HepG2 (cell line): ENCODE measurements around the gene EYA4. TPM values are rescaled to one million over a fixed set of nuclear protein-coding genes. Genes with fewer than 3 reads are reported as not detected.

Experiments used
- ATAC-seq: fragments of 200-7000 bp; cut with Tn5 transposase; 3 replicates; pipeline ENCODE4 v1.9.1; 2020; ENCODE audit warnings: mild to moderate bottlenecking, moderate library complexity
- BruUV-seq: library from RNA; stranded (reverse); fragments of 400-500 nt; replicated peaks from 2 replicates; lab custom pipeline; 2021; lab: Mats Ljungman, UMichigan
- CTCF ChIA-PET: fragments of 300-600 bp; formaldehyde crosslinking; extraction: SDS; loops from one replicate; lab custom pipeline; 2021; ENCODE audit warnings: low total read pairs, inconsistent platforms, low intra/inter-chr PET ratio; lab: Yijun Ruan, JAX
- POLR2A ChIA-PET: fragments of 350-600 bp; sonication (Branson Sonifier 250); formaldehyde crosslinking; loops from one replicate; lab custom pipeline; 2020; ENCODE audit warnings: antibody characterized with exemption, inconsistent platforms; lab: Yijun Ruan, JAX
- DNase-seq: peaks from one replicate; pipeline ENCODE4 v3.0.0-alpha.2; 2015; ENCODE audit warnings: low spot score
- FAIRE-seq: peaks from 3 replicates; lab custom pipeline; 2011; peaks lifted over from hg19 to GRCh38; lab: Jason Lieb, UNC
- H2AFZ ChIP-seq: one replicate; pipeline ENCODE4 v1.6.1; 2011; ENCODE audit warnings: low read length, inconsistent platforms
- H3K27ac ChIP-seq: fragments of 300-600 bp; 3 replicates; pipeline ENCODE4 v1.8.0; 2011; ENCODE audit warnings: mixed run types, mild to moderate bottlenecking, mixed read lengths, low read length, inconsistent platforms; ENCODE audit not compliant: insufficient read depth; ENCODE audit errors: extremely low read length
- H3K27me3 ChIP-seq, 2 experiments: fragments of 200-600 bp in 1 of 2; 2 replicates in 1 of 2; 3 replicates in 1 of 2; pipeline versions ENCODE4 v1.6.0 to v1.8.0; 2011; ENCODE audit warnings: low read length in 2 of 2, mild to moderate bottlenecking in 2 of 2, moderate library complexity in 2 of 2, inconsistent platforms in 1 of 2; ENCODE audit not compliant: insufficient read depth in 2 of 2, control insufficient read depth in 1 of 2
- H3K36me3 ChIP-seq, 2 experiments: fragments of 200-600 bp in 1 of 2; replicated peaks in 1 of 2; 2 replicates in 1 of 2; 3 replicates in 1 of 2; pipeline versions ENCODE4 v1.5.1 to v1.8.0; 2011; ENCODE audit warnings: low read length in 2 of 2, inconsistent platforms in 1 of 2; ENCODE audit not compliant: insufficient read depth in 2 of 2, control insufficient read depth in 1 of 2
- H3K4me1 ChIP-seq: 2 replicates; pipeline ENCODE4 v1.5.1; 2012; ENCODE audit warnings: low read length, inconsistent platforms; ENCODE audit not compliant: insufficient read depth
- H3K4me2 ChIP-seq: 2 replicates; pipeline ENCODE4 v1.6.0; 2011; ENCODE audit warnings: low read depth, low read length, inconsistent platforms
- H3K4me3 ChIP-seq, 3 experiments: fragments of 200-600 bp in 1 of 3; sonication (generic), shearing (Covaris generic) in 1 of 3; replicated peaks in 1 of 3; 2 replicates each; pipeline ENCODE4 v1.5.1; 2011 to 2016; ENCODE audit warnings: low read length in 3 of 3, inconsistent platforms in 2 of 3, low read depth in 2 of 3, mild to moderate bottlenecking in 2 of 3, control low read depth in 1 of 3, mixed read lengths in 1 of 3; ENCODE audit not compliant: insufficient read depth in 1 of 3
- H3K79me2 ChIP-seq: one replicate; pipeline ENCODE4 v1.6.1; 2011; ENCODE audit warnings: low read length, inconsistent platforms; ENCODE audit not compliant: insufficient read depth
- H3K9ac ChIP-seq: 2 replicates; pipeline ENCODE4 v1.6.0; 2011; ENCODE audit warnings: mild to moderate bottlenecking, low read depth, low read length, inconsistent platforms; ENCODE audit not compliant: insufficient read depth
- H3K9me3 ChIP-seq: 2 replicates; pipeline ENCODE4 v1.5.1; 2012; ENCODE audit warnings: mild to moderate bottlenecking, low read length
- H4K20me1 ChIP-seq: 2 replicates; pipeline ENCODE4 v1.6.0; 2011; ENCODE audit warnings: inconsistent platforms, mild to moderate bottlenecking, low read length, moderate library complexity; ENCODE audit not compliant: insufficient read depth
- EEA1 ChIP-seq: sonication (generic); formaldehyde crosslinking; IDR thresholded peaks from 2 replicates; pipeline ENCODE4 v1.5.1; 2020; ENCODE audit warnings: mild to moderate bottlenecking, missing genetic modification reagents, borderline replicate concordance
- HNF1A ChIP-seq, 2 experiments: sonication (generic) in 1 of 2; formaldehyde crosslinking in 1 of 2; IDR thresholded peaks; 2 replicates each; pipeline versions ENCODE4 v1.4.0 to v1.6.1; 2016 to 2020; ENCODE audit warnings: borderline replicate concordance in 1 of 2, low read depth in 1 of 2, mild to moderate bottlenecking in 1 of 2, missing genetic modification reagents in 1 of 2
- HNRNPLL ChIP-seq: fragments of 200-400 bp; formaldehyde crosslinking; IDR thresholded peaks from 2 replicates; pipeline ENCODE4 v1.6.1; 2017; ENCODE audit warnings: mild to moderate bottlenecking, low read depth, low read length; ENCODE audit not compliant: poor library complexity, severe bottlenecking
- HOMEZ ChIP-seq: IDR thresholded peaks from 2 replicates; pipeline ENCODE4 v1.6.1; 2016; ENCODE audit warnings: low read depth
- HOXA5 ChIP-seq: sonication (generic); formaldehyde crosslinking; IDR thresholded peaks from 2 replicates; pipeline ENCODE4 v1.4.0; 2020; ENCODE audit warnings: missing genetic modification reagents
- IRF9 ChIP-seq: sonication (generic); formaldehyde crosslinking; IDR thresholded peaks from 2 replicates; pipeline ENCODE4 v1.8.0; 2022; ENCODE audit warnings: missing genetic modification reagents, mild to moderate bottlenecking, borderline replicate concordance
- SRSF4 ChIP-seq: fragments of 200-400 bp; formaldehyde crosslinking; IDR thresholded peaks from one replicate; pipeline ENCODE4 v1.6.1; 2018; ENCODE audit warnings: mild to moderate bottlenecking, low read depth, low read length, moderate library complexity; ENCODE audit not compliant: poor library complexity, severe bottlenecking
- WIZ ChIP-seq: sonication (generic); formaldehyde crosslinking; IDR thresholded peaks from 2 replicates; pipeline ENCODE4 v1.5.1; 2020; ENCODE audit warnings: mild to moderate bottlenecking, missing genetic modification reagents
- ZBTB8A ChIP-seq: sonication (generic); formaldehyde crosslinking; IDR thresholded peaks from 2 replicates; pipeline ENCODE4 v1.4.0; 2020; ENCODE audit warnings: mild to moderate bottlenecking, low read depth, missing genetic modification reagents, borderline replicate concordance
- ZKSCAN5 ChIP-seq: sonication (generic); formaldehyde crosslinking; IDR thresholded peaks from 2 replicates; pipeline ENCODE4 v1.5.1; 2020; ENCODE audit warnings: mild to moderate bottlenecking, missing genetic modification reagents
- ZSCAN31 ChIP-seq: sonication (generic); formaldehyde crosslinking; IDR thresholded peaks from 2 replicates; pipeline ENCODE4 v1.5.0; 2020; ENCODE audit warnings: low read depth, mild to moderate bottlenecking, missing genetic modification reagents
- ZSCAN9 ChIP-seq: IDR thresholded peaks from 2 replicates; pipeline ENCODE4 v1.6.1; 2016; ENCODE audit warnings: borderline replicate concordance
- WGBS: methylation state at CpG from one replicate; pipeline ENCODE4 v1.1.6; 2017; ENCODE audit warnings: low lambda C conversion rate; 5-methylcytosine and 5-hydroxymethylcytosine counted together
- in situ Hi-C: cut with HindIII; loops from 2 replicates; pipeline ENCODE4 v1.10.0; 2017; ENCODE audit warnings: low pct_unique_long_range_greater_than_20kb; ENCODE audit not compliant: extremely low pct_ligation_motif_present
- intact Hi-C: fragments of 100-400 bp; cut with micrococcal nuclease; formaldehyde crosslinking; loops from one replicate; pipeline ENCODE4 v1.10.0; 2022; ENCODE audit not compliant: unreplicated experiment
- polyA plus RNA-seq, 8 experiments: library from polyadenylated mRNA; depleted of rRNA in 3 of 8; stranded (reverse) in 7 of 8; unstranded in 1 of 8; fragments of >200 nt; fragmentation: Illumina TruSeq in 4 of 8; extraction: Trizol in 4 of 8; gene quantifications; 2 replicates each; pipeline versions ENCODE4 v1.2.1 to v1.2.3, GENCODE V29; 2011 to 2016; ENCODE audit warnings: low read depth in 4 of 8, missing spikeins in 1 of 8, mixed read lengths in 1 of 8; ENCODE audit not compliant: insufficient read depth in 1 of 8
- total RNA-seq, 5 experiments: library from RNA; depleted of rRNA; stranded (reverse); fragments of >200 nt; fragmentation: Illumina TruSeq; extraction: Trizol; gene quantifications; 2 replicates each; pipeline ENCODE4 v1.2.3, GENCODE V29; 2016; ENCODE audit warnings: low read depth in 1 of 5

EYA4 gene
- total and polyA plus RNA-seq, 2 of the 13 experiments (the other 11 are each of a cell fraction or from before 2014, with no cell fraction given): not detected

GRCh38 chr6:133532908-133533307, 291.8 kb downstream of the EYA4 start (continued):
- TF ChIP-seq WIZ: no peak
- no peak for TF ChIP-seq HNF1A (IDR thresholded peaks at IDR 0.05; ENCODE audit: low read depth)
- TF ChIP-seq HNF1A (CRISPR knock-in tag; IDR thresholded peaks at IDR 0.05; ENCODE audit: borderline replicate concordance): no peak
- no peak for TF ChIP-seq ZSCAN31 (CRISPR knock-in tag)
- no peak for TF ChIP-seq HOMEZ (CRISPR knock-in tag)
- TF ChIP-seq, all 625 proteins: peak for 0

- TF ChIP-seq SRSF4 (no peak), EEA1 (CRISPR knock-in tag) (no peak), HNRNPLL (no peak), ZKSCAN5 (CRISPR knock-in tag) (no peak), HOXA5 (CRISPR knock-in tag) (no peak), IRF9 (CRISPR knock-in tag) (no peak), ZBTB8A (CRISPR knock-in tag) (no peak), ZSCAN9 (CRISPR knock-in tag) (no peak)
- DNase-seq (no peak), ATAC-seq (no peak), FAIRE-seq (no peak)
- Histone ChIP-seq H3K4me3 (no peak overlapping the region), H3K4me1 (no peaks in the 10 kb centered on the region), H3K9ac (no peak overlapping the region), H3K36me3 (no peaks in the 10 kb centered on the region), H2AFZ (no peak overlapping the region), H3K4me2 (no peak overlapping the region), H3K27ac (no peak overlapping the region), H3K79me2 (no peaks in the 10 kb centered on the region), H3K9me3 (no peaks in the 10 kb centered on the region), H4K20me1 (no peaks in the 10 kb centered on the region), H3K27me3 (no peaks in the 10 kb centered on the region; a peak in 1 of 5 replicates)
- in situ Hi-C loops: no loop called here
- intact Hi-C loops: no loop called here
- ChIA-PET POLR2A (no interaction called here), CTCF (no interaction called here)
- no TSS peak for BruUV-seq
- under 1% methylated on average over 3 of the region's 3 CpGs for WGBS
These were observed 298.5 kb downstream of the EYA4 start for GRCh38 chr6:133539502-133540259.
